Stimulated activated CD4-positive, alpha-beta T cell treated with anti-CD3 and anti-CD28 coated beads, Interleukin-2, amount 100 ng/mL, for 4 hours (primary cell): Measurements from ENCODE around the gene KSR1.
"Not testable (repeated sequence)": the region's sequence is repeated elsewhere in the genome, so short reads cannot be mapped to it uniquely, and the experiment has no call there.

Experiments used
- DNase-seq: peaks from one replicate; pipeline ENCODE4 v3.0.0-alpha.2; 2020; ENCODE audit warnings: low read depth

KSR1 gene

DNA sequence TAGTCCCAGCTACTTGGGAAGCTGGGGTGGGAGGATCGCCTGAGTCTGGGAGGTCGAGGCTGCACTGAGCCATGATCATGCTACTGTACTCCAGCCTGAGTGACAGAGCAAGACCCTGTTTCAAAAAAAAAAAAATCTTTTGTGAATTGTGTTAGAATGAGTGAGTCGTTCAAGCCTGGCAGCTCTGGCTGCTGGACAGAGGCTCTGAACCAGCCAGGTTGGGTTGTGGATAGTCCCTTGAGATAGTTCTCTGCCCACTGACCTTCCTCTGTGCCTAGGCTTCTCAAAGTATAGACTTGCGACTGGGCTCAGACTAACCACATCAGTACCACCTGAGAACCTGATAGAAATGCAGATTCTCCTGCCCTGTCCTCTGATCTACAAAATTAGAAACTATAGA, 2.2 kb upstream of the KSR1 start:
- no peak for DNase-seq

DNA sequence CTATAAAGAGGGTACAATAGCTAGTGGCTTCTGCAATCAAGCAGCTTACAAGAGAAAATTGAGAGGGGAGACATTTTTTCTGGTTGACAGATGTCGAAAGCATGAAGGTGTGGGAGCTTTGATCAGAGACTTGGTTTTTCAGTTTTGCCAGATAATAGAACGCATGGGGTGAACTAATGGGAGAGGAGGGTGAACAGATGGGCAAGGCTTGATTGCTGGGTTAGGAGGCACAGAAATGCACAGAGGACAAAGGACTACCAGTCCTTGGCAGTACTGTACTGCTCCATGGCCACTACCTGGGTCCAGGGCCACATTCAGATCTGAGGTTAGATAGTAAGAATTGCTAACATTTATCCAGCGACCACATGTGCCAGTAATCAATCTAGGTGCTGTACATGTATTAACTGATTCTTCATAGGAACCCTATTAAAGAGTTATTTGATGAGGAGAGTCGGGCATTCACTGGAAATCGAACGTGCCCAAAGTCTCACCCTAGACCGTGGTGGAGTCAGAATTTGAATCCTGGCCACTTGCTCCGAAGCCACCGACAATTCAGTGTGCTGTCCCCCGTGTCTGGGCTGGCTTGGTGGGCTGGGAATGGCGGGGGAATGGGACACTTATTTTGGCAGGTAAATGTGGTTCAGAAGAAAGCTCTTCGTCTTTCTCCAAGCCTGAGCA, 873 bp upstream of the KSR1 start:
- DNase-seq = no peak

DNA sequence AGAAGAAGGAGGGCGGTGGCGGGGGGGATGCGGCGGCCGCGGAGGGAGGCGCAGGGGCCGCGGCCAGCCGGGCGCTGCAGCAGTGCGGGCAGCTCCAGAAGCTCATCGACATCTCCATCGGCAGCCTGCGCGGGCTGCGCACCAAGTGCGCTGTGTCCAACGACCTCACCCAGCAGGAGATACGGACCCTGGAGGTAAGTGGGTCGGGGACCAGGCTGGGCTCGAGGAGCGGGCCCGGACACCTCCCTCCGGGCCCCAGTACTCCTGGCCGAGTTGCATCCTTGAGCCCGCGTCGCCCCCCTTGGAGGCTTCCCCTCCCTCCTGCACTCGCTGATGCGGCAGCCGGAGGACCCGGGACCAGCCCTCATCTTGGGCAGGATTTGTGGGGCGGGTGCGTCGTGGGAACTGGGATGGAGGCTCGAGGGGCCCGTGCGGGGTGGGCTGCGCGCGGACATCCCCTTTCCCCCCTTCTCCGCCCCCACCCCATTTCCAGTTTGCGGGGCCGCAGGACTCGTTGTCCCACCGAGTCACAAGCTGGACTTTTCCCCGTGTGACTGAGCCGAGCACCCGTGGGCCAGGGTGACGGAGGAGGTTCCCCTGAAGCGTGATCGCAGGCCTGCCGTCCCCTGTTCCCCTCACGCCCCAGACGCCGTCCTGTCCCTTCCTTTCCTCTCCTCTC, 572 bp downstream of the KSR1 start:
- no peak for DNase-seq

DNA sequence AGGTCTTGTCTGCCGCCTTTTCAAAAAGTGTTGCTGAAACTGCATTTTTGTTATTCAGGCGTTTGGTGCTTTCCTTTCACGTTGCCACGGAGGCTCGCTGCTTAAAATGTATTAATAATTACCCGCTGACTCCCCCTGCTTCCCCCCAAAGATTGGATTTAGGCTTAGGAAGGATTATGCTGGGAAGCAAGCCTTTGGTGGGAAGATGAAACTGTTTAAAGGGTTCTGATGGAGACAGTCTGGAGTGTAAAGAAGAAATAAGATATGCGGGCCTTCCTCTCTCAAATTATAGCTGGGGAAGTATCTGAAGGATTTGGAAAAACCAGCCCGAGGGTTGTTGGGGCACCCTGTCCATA, 1.1 kb downstream of the KSR1 start:
- no peak for DNase-seq

DNA sequence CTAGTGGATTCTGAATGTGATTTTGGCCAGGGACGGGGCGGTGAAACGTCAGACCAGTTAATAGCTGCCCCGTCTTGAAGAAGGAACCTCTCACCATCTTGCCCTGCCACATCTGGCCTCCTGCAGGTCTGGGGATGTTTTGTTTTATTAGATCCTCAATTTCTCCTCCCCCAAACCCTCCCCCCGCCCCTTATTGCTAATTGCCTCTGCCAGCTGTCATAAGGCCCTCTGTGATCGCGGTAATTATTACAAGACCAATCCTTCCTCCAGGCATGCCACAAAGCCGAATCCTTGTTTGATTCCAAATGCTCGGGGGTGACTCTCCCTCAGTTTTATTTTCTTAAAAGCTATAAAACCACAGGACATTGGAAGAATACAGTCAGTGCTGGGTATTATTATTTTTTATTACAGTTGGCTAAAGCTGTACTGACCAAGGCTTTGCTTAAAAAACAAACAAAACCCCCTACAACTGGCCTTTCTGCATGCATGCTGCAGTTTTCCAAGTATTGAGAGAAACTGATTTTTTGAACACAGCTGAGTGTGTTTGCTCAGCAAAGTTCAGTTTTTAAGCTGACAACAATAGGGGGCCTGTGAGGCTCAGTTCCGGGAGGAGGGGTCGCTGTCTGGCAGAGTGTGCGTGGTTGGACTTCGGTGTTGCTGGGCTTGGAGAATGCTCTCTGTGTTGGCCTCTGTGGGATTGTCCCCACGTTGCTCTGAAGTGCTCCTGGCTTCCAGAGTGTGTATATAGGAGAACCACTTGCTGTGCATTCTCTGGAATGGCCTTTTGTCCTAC, 1.7 kb downstream of the KSR1 start:
- no peak for DNase-seq

DNA sequence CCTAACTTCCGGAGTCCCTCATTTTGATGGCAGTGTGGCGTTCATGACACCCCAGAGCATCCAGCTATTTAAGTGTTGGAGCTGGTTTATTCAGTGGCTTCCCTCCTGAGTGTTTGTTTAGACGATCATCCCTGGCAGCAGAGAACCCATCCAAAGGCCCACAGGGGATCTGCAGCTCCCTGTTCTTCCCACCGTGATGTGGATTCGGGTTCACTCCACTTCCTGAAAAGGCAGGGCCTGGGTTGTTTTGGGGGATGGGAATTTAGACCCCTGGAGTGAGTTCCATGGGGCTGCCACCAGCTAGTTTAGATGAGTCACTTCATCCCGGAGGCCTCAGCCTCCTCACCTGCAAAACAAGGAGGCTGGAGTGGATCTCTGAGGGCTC, 2.3 kb downstream of the KSR1 start:
- no peak for DNase-seq

DNA sequence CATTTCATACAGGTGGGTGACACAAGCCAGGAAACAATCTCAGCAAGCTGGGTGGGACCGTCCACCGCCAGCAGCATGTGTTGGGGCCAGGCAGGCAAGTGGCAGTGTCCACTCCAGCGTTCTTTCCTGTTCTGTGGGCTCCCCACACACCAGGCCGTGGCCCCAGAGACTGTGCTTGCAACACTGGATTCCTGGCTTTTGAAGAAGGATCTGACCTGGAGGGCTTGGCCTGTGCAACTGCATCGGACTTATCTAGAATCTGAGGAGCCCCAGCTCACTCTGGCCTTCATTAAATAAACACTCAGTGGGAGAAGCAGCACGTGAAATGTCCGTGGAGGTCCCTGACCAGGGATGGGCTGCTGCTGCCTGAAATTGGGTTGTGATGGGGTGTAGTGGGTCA, 3.2 kb downstream of the KSR1 start:
- no peak for DNase-seq

DNA sequence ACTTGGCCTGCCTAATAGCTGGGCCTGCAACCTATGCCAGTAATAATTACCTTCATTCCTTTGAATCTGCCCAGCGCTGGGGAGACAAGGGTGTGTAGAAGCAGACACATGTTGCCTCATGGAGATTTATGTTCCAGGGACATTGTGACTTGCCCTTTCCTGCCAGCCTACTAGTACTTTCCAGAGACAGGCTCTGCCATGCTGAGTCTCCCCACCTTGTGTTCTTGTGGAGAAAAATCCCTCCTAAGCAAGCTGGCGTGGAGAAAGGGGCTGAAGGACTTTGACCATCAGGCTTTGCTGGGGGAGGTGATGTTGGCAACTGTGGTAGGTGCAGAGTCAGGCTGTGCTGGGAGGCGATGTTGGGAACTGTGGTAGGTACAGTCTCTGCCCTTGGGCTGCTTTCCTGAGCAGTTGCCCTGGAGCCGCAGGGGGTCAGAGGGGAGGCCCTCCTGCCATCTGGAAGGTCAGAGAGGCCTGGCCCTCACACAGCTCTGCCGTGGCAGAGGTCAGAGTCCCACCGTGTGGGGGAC, 4.0 kb downstream of the KSR1 start:
- DNase-seq = no peak

DNA sequence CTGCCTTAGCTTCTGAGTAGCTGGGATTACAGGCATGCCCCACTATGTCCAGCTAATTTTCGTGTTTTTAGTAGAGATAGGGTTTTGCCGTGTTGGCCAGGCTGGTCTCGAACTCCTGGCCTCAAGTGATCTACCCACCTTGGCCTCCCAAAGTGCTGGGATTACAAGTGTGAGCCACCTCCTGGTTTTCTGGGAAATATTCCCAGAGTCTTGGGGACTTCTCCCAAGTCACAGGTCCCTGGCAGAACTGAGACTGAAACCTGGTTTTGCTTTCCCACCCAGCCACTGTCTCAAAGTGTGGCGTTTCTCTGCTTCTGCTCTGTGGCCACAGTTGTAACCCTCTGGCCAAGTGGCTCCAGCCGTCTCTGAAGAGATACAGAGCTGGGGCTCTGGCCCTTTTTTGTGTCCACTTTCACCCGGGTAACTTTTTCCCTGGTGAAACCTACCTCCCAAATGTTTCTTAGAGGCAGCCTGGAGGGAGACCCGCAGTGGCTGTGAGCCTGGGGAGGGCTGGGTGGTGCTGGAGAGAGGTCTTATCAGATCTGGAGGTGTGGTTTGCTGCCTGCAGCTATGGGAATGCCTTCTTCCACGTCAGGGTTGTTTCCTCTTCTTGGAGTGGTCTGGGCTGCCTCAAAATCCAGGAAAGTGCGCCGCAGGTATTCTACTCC, 5.1 kb downstream of the KSR1 start:
- no peak for DNase-seq

DNA sequence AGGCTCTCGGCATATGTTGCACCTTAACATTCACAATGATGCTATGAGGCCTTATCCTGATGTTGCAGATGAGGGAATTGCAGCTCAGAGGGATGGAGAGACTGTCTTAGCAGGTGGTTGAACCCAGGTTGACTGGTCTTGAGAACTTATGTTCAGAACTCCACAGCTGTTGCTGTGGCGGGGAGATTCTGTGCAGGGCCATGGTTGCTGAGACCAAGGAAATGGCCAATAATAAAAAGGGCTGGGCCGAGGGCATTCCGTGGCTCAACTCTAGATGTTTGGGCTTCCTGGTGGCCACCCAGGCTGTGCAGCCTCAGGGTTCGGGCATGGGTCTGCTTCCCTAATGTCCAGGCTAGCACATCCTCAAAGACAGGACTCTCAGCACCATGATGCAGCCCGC, 5.9 kb downstream of the KSR1 start:
- no peak for DNase-seq

DNA sequence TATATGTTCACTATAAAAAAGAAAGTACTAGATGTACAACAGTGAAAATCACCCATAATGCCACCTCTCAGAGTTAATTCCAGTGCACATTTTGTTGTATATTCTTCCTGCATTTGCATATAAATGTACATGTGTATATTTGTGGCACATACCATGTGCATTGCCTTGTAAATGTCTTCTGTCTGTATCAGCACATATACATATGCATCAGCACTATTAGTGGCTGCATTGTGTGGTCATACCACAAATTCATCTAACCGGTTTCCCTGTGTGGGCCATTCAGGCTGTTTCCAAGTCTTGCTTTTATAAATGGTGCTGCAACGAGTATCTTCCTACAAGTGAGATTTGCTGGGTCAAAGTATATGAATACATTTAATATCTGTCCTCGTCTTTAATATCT, 6.5 kb downstream of the KSR1 start:
- no peak for DNase-seq

DNA sequence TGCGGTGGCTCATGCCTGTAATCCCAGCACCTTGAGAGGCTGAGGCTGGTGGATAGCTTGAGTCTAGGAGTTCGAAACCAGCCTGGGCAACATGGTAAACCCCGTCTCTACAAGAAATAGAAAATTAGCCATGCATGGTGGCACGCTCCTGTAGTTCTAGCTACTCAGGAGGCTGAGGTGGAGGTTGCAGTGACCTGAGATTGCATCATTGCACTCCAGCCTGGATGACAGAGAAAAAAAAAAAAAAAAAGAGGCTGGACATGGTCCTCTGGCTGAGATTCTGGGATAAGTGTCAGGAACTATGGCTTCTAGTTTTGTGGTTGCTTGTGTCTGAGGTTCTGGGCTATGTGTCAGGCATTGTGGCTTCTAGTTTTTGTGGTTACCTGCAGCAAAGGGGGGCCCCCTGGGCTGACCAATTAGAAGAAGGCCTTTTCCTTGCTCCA, 7.0 kb downstream of the KSR1 start:
- DNase-seq = no peak

DNA sequence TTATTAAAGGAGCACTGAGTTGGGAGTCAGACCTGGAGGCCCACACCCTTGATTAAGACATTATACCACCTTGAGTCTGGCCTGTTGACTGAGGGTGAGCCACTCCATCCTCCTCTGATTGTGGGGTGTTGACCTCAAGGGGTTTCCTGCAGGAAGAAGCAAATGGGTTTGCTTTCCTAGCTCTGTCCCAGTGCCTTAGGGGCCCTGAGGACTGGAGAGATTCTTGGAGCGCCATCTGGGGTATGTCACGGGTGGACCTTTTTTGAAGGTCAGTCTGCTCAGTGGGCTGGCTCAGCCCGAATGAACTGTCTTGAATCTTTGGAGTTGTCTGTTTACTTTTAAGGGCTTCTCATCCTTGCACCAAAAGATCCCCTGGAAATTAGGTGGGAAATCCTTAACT, 7.8 kb downstream of the KSR1 start:
- DNase-seq = not testable (repeated sequence)

DNA sequence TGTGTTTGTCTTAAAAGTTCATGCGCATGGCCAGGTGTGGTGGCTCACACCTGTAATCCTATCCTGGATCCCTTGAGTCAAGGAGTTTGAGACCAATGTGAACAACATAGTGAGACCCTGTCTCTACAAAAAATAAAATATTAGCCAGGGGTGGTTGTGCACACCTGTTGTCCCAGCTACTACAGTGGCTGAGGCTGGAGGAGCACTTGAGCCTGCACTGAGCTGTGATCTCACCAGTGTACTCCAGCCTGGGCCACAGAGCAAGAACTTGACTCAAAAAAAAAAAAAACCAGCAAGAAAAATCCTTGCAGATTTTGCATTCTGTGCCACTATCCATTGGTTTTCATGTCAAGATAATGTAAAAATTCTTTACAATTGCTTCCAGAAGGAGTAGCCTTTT, 8.2 kb downstream of the KSR1 start:
- no peak for DNase-seq

DNA sequence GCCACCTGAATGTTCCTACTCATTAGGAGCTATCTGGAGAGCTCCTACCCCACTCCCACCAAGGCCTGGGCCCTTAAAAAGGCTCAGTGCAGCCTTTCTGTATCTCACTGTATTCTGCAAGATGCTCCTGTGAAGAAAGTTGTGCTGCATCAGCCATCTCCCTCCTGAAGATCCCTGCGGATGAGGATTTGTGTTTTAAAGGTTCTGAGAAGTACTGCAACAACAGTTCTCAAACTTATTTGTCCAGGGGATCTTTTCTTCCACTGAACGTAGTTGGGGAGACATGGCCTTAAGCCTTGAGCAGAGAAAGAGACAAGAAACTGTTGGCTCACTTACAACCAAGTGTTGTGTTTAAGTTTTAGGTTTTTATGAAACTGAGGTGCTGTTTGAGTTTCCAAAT, 9.6 kb downstream of the KSR1 start:
- DNase-seq = not testable (repeated sequence)

DNA sequence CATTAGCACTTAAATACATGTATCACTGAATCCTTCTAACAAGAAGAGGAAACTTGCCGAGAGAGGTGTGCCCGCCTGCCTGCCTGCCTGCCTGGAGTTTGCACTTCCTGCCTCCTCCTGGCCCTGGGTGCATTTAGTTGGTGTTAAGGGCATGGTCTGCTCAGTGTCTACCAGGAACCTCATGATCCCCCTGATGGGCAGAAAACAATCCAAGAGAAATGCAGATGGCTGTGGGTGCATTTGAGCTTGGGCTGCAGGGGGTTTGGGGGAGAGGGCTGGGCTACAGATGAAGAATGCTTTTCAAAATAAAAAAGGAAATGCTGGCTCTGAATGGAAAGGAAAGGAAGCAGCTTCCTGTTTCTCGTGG, 10.1 kb downstream of the KSR1 start:
- no peak for DNase-seq

DNA sequence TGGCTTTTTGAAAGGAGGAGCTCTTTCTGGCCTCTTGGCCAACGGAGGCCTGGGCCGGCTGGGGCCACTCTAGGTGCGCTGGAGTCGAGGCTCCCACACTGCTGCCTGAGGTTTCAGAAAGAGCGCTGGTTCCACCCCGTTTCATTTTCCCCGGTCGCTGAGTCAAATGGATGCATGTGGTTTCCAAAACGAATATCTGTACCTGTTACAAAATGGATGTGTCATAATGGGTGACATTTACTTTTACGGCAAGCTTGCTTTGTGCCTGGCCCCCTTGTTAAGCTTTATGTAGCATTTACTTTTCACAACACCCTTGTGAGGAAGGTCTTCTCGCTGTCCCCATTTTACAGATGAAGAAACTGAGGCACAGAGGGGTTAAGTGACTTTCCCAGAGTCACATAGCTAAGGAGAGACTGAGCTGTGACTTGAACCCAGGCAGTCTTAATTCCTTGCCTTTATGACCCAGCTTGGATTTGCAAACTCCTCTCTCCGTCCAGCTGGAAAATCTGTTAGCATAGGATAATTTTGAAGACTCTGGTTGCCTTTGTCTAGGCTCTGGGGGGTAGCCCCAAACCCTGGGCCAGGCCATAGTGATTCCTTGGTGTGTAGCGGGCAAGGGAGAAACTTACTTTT, 10.6 kb downstream of the KSR1 start:
- peak; percentile 54 for DNase-seq

DNA sequence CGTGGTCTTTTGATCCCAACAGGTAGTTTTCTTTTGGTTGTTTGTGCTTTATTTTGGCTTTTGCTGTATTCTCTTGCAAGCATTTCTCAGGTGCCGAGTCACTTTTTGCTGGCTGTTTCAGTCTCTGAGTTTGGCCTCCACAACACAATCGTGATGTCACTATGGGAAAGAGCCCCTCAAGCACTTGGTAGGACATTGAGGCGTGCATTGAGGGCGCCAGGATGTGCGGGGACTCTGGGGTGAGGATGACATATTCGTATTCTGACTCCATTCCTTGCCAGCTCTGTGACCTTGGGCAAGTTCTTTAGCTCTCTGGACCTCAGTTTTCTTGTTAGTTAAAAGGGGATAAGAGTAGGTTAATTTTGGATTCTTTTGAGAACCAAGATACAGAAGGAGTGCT, 13.0 kb downstream of the KSR1 start:
- DNase-seq = no peak

DNA sequence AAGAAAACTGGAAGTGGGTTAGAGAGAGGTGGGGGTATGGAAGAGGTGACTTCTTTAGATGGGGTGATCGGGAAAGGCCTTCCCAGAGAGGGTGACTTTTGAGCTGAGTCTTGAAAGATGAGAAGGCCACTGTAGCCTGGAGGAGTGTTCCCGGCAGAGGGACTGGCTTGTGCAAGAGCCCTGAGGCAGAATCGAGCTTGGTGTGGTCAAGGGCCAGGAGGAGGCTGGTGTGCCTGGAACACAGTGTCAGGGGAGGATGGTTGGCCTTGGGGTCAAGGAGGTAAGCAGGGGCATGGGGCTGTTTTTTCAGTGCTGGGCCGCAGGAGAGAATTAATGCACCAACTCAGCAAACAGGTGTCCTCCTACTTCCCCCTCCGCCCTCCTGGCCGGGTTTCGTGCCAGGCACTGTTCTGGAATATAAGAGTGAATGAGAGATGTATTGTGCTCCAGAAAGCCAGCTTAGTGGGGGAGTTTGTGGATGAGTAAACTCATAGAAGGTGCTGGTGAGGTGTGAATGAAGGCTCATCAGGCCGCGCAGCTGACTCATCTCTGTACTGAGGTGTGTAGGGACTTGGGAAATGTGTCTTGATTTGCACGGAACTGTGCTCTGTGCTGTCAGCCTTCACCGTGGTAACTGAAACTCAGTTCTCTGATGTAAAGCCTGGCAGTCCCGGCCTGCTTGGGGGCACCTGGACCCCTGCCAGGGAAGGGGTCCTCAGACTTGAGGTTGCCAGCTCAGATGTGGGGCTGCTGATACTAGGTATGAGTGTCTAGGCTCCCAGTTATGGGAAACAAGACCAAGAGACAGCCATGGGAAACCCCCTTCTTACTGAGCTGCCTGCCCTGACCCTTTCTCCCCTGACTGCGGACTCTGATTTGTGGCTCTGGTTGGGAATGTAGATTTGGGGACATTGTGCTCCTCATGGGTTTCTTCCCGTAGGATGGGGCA, 15.3 kb downstream of the KSR1 start:
- DNase-seq = peak; percentile 74

DNA sequence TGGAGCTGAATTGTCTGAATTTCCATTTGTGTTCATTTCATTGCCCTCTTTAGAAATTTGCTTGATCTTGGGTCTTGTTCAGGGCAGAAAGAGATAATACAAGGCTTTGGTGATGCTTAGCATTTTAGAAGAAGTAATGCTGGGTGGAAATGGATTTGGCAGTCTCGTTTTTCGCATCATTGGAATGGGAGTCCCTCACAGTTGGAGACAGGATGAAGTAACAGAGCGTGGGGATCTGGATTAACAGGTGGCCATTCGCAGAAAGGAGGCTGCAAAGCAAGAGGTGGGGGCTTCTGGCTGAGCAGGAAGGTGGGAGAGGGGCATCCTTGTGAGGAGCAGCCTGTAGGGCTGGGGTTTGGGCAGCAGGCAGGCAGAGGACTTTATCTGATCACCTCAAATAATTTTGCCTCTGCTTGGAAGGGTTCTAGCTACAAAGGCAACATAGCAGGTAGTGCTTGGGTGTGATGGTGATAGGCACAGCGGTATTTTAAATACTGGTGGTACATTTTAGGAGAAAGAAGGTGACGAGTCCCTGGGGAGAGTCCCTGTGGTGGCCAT, 17.0 kb downstream of the KSR1 start:
- DNase-seq = no peak
